NT2/D1 (cell line): Measurements from ENCODE around the gene TLCD4.
"Not testable (repeated sequence)": the region's sequence is repeated elsewhere in the genome, so short reads cannot be mapped to it uniquely, and the experiment has no call there.

Experiments
- DNase-seq: peaks from one replicate; pipeline ENCODE4 v3.0.0-alpha.2; 2011; ENCODE audit warnings: low read depth, low spot score
- H3K27me3 ChIP-seq: 2 replicates; pipeline ENCODE4 v1.6.0; 2011; ENCODE audit warnings: mild to moderate bottlenecking; ENCODE audit not compliant: insufficient read length, insufficient read depth
- H3K36me3 ChIP-seq: 2 replicates; pipeline ENCODE4 v1.6.1; 2011; ENCODE audit warnings: mild to moderate bottlenecking, low read length, mixed read lengths; ENCODE audit not compliant: insufficient read depth, insufficient read length
- H3K4me1 ChIP-seq: 2 replicates; pipeline ENCODE4 v1.5.1; 2011; ENCODE audit not compliant: insufficient read depth, insufficient read length
- H3K4me3 ChIP-seq: 2 replicates; pipeline ENCODE4 v1.5.1; 2011; ENCODE audit warnings: low read depth; ENCODE audit not compliant: insufficient read length
- H3K9ac ChIP-seq: 2 replicates; pipeline ENCODE4 v1.6.0; 2011; ENCODE audit warnings: low read depth; ENCODE audit not compliant: insufficient read length
- H3K9me3 ChIP-seq: 2 replicates; pipeline ENCODE4 v1.5.1; 2011; ENCODE audit warnings: mild to moderate bottlenecking, low read length; ENCODE audit not compliant: insufficient read depth
- SUZ12 ChIP-seq: IDR thresholded peaks from 2 replicates; pipeline ENCODE4 v1.6.1; 2011; ENCODE audit not compliant: insufficient read length, insufficient read depth; ENCODE audit errors: extremely low read depth
- YY1 ChIP-seq: IDR thresholded peaks from 2 replicates; pipeline ENCODE4 v1.6.1; 2011; ENCODE audit not compliant: insufficient read length, insufficient read depth
- ZNF274 ChIP-seq: IDR thresholded peaks from 2 replicates; pipeline ENCODE4 v1.6.1; 2011; ENCODE audit warnings: mild to moderate bottlenecking, low read depth, low read length

Gene TLCD4

GRCh38 chr1:95146637-95147036, 29.5 kb downstream of the TLCD4 start:
- H3K9ac ChIP-seq = no peak overlapping the region
- H3K4me1 ChIP-seq = no peaks in the 10 kb centered on the region
- no peak for DNase-seq
- H3K9me3 ChIP-seq = no peaks in the 10 kb centered on the region
- no peaks in the 10 kb centered on the region for H3K36me3 ChIP-seq
- TF ChIP-seq ZNF274 = no peak
- TF ChIP-seq SUZ12 = no peak
- TF ChIP-seq YY1 = no peak
- H3K27me3 ChIP-seq = no peaks in the 10 kb centered on the region
- H3K4me3 ChIP-seq = no peak overlapping the region

GRCh38 chr1:95154096-95154495, 36.9 kb downstream of the TLCD4 start:
- Histone ChIP-seq H3K36me3 (no peaks in the 10 kb centered on the region), H3K27me3 (no peaks in the 10 kb centered on the region), H3K4me3 (no peak overlapping the region), H3K9me3 (no peaks in the 10 kb centered on the region), H3K4me1 (no peaks in the 10 kb centered on the region), H3K9ac (no peak overlapping the region)
- DNase-seq = no peak
- TF ChIP-seq YY1 (no peak), ZNF274 (no peak), SUZ12 (no peak)

GRCh38 chr1:95165569-95165968, 48.4 kb downstream of the TLCD4 start:
- not testable (repeated sequence) for H3K36me3 ChIP-seq, H3K9ac ChIP-seq, H3K27me3 ChIP-seq, DNase-seq, H3K4me3 ChIP-seq, H3K4me1 ChIP-seq
- peaks cover 12% of the 10 kb centered on the region; the same call in 1 of the 2 replicates for H3K9me3 ChIP-seq
